ENCODE results near the gene BLID.

BLID gene

DNA sequence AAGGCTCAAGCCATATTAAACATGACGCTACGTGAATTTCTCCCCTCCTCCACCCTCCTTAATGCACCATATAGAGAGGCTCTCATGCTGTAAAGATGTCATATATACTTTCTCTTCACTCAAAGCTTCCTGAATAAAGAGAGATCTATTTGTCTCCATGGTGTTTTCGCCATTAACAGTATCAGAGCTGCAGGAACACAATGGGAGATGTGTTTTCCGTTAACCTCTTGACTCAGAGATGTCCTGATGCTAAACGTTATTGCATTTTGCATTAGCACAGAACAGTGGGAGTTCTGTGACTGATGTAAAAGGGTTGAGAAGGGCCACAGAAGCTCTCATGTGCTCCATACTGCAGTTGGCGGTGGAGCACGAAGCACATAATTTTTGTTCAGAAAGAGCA, 25.7 kb upstream of the BLID start:
- DNase-seq (ENCODE audit: insufficient read length, low spot score) (no peak), FAIRE-seq (no peak)

DNA sequence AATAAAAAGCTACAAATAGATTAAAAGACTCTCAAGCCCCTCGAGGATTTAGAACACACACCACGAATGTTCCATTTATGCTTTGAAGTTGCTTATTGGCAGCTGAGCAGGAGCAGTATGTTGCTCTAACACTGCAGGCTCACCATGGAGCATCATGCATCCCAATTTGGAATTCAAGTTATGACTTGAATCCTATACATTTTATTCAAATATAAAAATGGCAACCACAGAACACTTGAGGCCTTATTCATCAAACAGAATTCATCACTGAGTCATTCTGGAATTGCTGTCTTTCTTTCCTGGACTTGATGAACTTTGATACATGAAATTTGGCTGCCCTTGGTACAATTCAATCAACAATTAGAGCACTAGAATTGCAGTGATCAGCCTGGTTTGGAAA, 24.5 kb upstream of the BLID start:
- DNase-seq (ENCODE audit: insufficient read length, low spot score) (no peak), FAIRE-seq (no peak)

DNA sequence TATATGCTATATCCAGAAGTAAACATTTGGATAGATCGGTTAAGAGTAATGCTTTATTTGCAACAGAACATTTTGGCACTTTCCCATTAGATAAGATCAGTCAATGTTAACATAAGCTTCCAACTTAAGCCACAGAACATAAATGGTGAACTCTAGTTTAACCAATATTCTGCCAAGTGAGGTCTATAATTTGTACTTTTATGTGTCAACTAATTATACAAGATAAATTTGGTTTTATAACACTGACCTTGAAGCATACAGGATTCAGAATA, 23.5 kb upstream of the BLID start:
- DNase-seq (ENCODE audit: insufficient read length, low spot score) (no peak), FAIRE-seq (no peak)

DNA sequence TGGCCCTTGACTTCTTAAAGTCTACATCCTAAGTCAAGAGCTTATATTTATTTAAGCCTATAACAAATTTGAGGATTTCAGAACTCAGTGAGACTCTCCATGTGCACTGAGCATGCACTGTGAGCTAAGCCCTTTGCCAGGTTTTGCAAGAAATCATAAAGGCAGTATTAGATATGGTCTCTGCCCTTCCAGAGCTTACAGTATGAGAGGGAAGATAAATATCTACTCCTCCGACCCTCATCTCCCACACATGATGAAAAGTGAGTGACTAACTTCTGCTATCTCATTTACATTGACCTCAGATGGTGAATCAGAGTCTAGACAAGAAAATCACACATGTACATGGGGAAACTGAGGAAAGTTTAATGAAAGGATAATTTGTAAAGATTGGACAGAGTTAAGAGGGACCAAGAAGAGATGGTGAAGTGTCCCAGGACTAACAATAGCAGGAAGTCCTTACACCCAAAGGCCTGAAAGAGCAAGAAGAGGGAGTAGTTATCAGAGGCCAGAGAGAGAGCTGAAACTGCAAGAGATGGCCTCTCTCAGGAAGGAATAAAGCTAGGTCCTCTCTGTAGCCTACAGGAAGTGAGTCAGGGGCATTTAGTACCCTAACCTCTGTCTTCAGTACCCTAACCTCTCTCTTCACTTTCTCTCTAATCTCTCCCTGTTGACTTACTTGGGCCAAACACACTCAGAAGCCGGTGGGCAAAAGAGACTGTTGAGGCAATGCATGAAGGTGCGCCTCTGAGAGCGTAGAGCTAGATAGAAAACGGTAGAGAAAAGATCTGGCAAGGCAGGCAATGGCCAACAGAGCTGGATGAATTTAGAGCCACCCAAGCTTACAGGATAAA, 23.0 kb upstream of the BLID start:
- DNase-seq (ENCODE audit: insufficient read length, low spot score) (no peak), FAIRE-seq (no peak)

DNA sequence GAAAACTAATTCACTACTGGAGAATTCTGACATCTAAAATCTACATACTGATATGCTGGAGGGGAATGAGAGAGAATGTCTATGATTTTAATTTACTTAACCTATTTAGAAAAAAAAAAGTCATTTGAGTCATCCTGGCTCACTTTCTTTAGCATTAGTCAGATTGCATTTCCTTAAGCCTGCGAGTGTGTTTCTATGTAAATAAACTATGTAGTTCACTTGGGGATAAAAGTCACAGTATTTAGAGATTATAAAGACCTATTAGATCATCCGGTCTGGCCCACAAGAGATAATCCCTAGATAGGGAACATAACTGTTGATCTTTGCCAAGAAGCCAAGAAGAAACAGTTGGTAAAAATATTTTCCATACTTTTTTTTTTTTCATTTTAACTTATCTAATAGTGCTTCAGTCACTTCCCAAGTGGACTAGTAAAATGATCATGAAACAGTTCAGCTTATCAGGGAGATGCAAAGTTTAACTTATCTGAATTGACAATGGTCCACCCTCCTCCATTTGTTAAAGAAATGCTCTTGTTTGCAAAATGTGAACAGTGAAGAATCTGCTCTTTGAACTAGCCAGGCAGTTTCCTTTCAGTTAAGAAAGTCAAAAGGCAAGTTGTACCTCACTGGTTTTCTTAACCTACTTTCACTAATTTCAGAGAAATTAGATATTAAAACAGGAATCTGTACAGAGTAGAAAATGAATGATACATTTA, 21.2 kb upstream of the BLID start:
- DNase-seq (ENCODE audit: insufficient read length, low spot score) (no peak), FAIRE-seq (no peak)

DNA sequence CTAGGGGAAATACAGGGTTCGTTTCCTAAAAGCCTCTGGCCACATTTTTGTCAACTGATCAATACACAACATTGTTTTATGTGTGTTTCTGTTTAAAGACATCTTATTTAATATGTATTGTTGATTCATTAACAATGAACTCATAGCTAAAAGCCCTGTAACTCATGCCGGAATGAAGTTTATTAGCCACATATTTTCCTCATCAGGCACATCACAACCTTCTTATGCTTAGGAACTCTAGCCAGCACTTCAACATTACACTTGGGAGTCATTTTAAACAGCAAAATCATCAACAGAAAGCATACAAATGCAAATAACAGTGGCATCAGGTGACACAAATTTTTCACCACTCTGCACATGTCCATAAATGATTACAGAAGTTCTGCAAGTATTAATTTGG, 15.1 kb upstream of the BLID start:
- DNase-seq (ENCODE audit: insufficient read length, low spot score) = no peak
- FAIRE-seq = no peak

DNA sequence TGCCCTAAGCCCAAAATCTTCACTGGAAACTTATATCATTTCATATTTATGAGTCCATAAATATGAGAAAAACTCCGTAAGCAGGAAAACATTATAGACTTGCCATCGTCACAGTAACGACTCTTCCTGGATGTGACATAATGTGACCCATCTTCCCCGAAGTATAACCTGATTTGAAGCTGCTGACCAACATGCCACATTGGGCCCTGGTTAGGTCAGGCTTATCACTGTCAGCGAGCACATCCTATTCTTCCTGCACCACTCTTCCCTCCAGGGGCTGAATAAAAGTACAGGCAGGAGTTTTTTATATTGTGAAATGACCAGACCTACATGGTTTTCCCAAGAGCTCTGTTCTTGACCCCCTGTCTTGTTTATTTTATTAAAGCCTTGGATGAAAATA, 12.1 kb upstream of the BLID start:
- no peak for DNase-seq (ENCODE audit: insufficient read length, low spot score)
- FAIRE-seq = no peak

DNA sequence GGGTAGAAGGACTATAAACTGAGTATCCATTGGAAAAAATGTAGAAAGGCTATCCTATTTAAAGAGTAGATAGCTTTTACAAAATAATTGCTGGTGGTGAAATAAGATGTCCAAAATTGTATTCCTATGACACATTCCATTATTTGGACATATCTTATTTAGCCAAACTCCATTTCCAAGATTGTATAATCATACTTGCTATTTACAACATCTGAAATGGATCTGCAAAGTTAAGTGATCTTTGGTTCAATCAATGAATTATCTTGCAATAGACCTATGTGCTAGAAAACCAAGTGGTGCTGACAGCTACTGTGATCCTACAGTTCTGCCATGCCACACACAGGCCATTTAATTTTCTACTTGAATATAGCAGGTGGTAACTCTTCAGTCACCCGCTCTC, 11.0 kb upstream of the BLID start:
- DNase-seq (ENCODE audit: insufficient read length, low spot score) (no peak), FAIRE-seq (no peak)

DNA sequence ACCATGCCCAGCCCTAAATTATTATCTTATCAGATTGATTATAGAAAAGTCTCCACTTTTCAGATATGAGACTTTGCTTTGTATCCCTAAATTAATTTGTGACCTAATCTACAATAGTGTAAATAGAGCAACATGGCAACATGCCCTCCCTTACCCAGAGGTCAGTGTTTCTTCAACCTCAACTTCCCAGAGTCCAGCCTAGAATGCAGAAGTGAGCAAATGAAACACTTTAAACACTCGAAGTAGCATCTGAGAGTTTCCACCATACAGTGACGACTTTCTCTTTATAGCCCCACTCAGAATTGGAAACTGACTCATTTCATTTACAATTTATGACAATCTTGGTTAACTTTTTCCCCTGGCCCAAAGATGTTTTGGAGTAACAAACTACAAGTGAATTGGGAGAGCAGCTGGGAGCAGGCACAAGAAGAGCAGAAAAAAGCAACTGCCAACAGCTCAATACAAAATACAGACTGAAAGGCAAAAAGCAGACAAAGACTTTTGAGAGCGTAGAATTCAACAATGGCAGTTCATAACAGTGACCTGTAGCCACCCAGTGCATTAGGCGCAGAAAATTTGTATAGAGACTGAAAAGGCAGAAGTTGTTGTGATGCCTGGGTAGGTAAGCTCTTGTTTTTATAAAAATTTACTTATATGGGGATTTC, 10.1 kb upstream of the BLID start:
- FAIRE-seq = no peak
- no peak for DNase-seq (ENCODE audit: insufficient read length, low spot score)

DNA sequence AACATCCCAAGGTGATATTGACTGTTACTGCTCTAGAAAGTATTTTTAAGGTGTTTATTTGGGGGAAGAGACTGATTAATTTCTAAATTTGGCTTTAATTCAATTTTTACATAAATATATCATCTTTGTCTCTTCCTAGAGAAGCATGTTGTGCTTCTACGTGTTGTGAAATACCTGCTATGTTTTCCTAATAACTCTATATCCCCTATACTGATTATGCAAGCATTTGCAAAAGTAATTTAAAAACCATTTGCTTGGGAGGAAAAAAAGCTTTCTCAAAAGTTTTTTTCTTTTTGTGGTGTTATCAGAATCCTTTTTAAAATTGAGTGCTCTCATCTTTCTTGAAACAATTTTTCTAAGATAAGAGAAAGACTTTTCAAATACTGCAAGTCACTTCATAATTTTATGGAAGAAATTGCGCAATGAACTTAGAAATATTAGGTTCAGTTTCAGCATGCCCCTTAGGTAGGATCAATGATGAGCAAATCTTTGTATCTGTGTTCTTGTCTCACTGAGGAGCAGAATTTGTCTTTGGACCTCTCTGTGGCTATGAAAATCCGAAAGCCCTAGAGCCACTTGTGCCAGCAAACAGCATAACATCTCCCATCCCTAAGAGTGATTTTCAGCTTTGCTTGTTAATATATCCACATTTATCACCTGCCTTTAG, 7.4 kb upstream of the BLID start:
- DNase-seq (ENCODE audit: insufficient read length, low spot score) (no peak), FAIRE-seq (no peak)

DNA sequence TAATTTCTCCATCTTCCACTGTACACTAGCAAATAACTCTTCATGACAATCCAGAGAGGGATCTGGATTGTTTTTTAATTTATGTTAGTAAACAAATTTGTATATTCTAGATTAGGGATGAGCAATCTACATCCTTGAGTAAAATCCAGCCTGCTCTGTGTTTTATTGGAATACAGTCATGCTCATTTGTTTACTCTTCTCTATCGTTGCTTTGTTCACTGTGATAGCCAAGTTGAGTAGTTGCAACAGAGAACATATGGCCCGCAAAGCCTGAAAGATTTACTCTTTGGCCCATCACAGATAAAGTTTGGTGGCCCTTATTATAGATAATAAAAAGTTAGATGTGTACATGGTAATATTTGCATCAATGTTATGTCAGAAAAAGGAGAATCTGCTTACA, 6.2 kb upstream of the BLID start:
- DNase-seq (ENCODE audit: insufficient read length, low spot score) (no peak), FAIRE-seq (no peak)

DNA sequence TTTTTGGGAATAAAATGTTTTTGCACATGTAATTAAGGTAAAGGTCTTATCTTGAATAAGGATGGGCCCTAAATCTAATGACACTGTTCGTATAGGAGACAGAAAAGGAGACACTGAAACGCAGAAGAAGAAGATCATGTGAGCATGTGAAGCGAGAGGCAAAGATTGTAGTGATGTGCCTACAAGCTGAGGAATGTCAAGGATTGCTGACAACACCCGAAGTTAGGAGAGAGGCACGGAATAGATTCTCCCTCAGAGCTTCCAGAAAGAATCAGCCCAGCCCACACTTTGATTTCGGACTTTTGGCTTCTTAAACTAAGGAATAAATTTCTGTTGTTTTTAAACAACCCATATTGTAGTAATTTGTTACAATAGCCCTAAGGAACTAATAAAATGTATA, 4.1 kb upstream of the BLID start:
- DNase-seq (ENCODE audit: insufficient read length, low spot score) (no peak), FAIRE-seq (no peak)

DNA sequence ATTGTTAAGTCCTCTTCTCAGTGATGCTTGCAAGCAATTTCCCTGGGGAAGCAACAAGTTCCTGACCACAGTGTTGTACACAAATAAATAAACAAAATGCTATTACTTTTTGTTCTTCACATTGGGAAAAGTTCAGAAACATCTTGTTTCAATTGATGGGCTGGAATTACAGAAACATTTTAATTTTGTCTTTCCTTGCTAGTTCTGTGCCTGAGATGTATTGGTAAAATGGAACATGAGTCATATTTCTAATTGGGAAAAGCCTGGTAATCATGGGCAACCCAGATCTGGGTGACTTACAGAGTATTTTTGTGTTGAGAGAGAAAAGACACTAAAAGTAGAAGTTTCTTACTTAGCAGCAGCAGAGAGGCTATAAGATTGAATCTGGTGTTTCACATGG, 576 bp upstream of the BLID start:
- FAIRE-seq = no peak

DNA sequence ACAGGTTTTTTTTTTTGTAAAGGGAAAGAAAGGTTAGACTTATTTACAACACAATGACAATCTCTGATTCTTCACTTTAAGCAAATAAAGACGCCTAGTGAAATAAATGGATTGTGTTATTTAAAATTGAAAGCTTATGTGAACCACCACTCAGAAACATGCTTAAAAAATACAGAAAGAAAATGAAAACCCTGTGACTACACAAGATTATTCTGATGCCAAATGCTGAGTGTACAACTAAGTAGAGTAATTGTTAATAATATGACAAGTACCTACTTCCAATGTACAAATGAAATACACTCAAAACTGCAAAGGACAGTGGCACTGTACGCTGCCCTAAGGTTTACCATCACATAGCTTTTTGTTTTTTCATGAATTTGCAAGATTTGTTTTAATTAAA, 1.0 kb downstream of the BLID start:
- FAIRE-seq = no peak

More for the DNA sequence above, 576 bp upstream of the BLID start:
- no peak for DNase-seq (ENCODE audit: insufficient read length, low spot score)

DNA sequence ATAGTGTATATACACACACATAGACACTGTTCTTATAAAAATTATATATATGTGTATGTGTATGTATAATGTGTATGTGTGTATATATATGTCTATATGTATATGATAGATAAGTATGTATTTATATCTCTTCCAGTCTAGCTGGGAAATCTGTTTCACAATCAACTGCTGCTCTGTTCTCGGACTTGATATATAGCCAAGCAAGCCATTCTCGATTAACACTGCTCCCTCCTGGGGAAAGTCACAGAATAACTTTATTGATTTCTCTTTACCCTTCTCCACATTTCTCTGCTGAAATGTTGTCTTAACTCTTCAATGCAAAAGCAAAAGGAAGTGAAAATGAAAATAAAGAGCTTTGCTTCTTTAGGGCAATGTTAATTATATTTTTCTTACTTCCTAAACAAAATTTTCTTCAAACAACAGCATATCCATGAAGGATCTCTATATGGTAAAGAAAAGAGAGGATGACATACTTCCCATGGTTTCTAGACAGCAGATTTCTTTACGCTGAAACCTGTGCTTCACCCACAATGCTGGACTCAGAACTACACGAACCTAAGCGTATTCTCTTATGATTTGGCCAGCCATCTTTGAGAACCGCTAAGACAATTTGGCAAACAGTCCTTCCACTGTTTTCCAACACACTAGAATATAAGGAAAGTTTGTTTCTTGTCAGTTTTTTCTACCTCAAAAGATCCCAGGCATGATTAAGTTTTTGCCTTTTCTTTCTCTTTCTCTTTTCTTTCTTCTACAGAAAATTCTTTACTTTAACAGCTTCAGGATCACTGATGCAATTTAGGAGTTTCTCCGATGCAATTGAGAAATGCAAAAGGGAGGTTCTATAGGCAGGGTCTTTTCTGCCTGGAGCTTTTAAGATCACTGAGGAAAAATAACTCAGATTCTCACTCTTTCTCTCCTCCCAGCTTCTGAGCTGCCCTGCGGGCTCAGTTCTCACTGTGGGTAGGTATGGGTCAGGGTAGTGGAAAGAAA, 1.9 kb downstream of the BLID start:
- FAIRE-seq (no peak), DNase-seq (ENCODE audit: insufficient read length, low spot score) (no peak)

More for the DNA sequence above, 1.0 kb downstream of the BLID start:
- DNase-seq (ENCODE audit: insufficient read length, low spot score) = no peak

DNA sequence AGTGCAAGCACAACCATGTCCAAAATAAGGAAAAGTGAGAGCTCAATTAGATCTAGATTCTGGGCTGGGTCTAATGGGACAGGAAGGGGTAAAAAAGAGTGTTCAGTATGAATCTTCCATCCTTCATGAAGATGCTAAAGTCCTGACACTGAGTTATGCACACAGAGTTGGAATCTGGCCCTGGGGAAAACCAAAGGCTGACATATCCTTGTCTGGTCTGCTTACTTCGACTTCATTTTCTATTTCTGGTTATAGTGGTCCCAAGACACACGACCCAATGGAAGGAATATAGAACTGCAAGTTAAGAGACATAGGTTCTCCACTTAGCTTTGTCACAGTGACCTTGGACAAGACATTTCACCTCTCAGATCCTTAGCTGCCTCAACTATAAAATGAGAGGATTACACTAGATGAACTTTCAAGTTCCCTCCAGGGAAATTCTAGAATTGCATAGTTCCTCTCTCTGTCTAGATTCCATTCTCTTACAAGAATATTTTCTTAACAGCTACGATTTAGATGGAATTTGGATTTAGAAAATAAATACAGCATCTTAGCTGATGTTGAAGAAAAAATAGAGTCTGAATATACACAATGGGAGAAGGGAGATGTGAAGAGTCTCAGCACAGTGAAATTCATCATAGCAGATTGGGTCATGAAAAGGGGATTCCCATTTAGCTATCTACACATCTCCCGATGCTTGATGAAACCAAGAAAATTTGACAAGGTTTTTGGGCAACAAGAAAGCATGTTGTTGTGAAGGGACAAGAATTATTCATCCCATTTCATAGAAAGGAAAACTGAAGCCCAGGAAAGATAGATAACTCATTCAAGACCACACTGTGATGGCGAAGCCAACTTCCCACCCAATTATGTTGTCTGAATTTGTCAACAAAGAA, 3.3 kb downstream of the BLID start:
- no peak for DNase-seq (ENCODE audit: insufficient read length, low spot score)
- FAIRE-seq = no peak

DNA sequence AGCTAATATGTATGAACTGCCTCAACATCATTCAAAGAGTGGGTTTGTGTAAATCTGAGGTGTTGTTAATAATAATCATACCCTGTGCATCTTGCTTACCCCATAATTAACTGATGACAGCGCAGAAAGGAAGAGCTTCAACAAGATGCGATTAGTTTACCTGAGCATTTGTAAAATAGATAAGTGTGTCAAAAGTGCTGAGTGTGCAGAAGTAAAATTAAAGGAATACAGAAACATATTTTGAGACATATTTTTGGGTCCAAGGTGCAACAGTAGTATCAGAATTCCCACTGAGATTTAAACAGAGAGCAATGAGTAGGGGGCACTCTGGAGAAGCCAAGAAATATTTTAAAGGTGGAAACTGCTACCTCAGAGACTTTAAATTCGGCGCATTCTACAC, 6.1 kb downstream of the BLID start:
- DNase-seq (ENCODE audit: insufficient read length, low spot score) (no peak), FAIRE-seq (no peak)

DNA sequence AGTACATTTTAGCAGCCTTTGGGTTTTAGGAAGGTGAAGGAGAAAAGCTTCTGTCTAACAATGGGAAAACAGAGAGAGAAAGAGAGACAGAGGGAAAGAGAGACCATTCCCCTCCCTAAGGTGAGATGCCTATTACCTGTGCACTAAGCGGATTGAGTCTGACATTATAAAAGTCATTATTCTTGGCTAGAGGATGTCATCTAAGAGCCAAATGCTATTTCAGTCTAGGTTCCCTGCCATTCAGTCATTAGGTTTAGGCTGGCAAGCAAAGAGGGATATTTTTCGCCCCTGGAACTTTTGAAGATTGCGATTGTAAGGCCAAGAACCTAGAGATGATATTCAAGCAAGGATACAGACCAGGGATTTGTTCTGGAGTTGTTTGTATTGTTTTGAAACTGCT, 7.2 kb downstream of the BLID start:
- DNase-seq (ENCODE audit: insufficient read length, low spot score) = no peak
- FAIRE-seq = no peak

DNA sequence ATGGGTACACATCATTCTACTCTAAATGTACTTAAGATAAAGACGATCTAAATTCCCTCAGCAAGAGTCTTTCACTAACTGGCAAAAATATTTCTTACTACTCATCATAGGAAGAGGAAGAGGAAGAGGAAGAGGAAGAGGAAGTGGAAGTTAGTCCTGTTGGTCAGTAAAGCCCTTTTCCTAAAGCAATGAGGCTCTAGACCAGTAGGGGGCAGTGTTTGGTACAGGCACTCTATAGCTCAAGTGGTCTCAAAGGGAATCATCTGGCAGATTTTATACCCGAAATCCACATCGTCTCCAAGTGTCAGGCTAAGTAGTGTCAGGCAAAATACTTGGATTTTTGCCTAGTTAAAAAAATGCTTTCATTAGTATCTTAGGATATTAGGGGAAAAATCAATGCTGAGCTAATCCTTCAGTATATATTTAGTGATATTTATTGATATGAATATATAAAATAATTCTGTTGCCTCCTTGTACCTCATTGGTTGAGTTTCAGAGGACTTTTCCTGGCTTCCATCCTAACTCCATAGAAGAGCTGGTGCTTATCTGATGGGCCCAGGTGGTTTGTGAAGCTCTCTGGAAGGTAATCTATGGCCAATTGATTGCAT, 7.7 kb downstream of the BLID start:
- FAIRE-seq = peak; percentile 4
- DNase-seq (ENCODE audit: insufficient read length, low spot score) = peak; percentile 4

Measured in GM19239 (cell line).